ENCODE results near the gene NCKAP5L.
"Not testable (repeated sequence)": the region's sequence is repeated elsewhere in the genome, so short reads cannot be mapped to it uniquely, and the experiment has no call there.

The NCKAP5L gene

GRCh38 chr12:49866859-49867569 is 38.8 kb upstream of the NCKAP5L start:
- peak; percentile 45 to 56 for DNase-seq (ENCODE audit: low read depth in 1 of 2, low spot score in 1 of 2)

DNA sequence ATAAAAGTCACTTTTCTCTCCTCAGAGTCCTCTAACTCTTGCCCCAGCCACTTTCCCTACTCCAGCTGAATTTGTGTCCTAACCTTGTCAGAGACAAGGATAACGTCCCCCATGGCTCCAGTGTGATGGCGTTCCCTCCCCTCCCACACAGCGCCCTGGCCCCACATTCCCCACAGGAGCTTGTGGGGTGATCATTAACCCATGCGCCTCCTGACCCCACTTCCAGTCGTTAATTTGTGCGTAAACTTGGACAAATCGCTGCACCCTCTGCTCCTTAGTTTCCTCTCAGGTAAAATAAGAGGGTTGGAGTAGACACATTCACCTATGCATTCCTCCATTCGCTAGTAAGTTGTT is 37.5 kb upstream of the NCKAP5L start:
- no peak for DNase-seq (ENCODE audit: low read depth in 1 of 2, low spot score in 1 of 2)

DNA sequence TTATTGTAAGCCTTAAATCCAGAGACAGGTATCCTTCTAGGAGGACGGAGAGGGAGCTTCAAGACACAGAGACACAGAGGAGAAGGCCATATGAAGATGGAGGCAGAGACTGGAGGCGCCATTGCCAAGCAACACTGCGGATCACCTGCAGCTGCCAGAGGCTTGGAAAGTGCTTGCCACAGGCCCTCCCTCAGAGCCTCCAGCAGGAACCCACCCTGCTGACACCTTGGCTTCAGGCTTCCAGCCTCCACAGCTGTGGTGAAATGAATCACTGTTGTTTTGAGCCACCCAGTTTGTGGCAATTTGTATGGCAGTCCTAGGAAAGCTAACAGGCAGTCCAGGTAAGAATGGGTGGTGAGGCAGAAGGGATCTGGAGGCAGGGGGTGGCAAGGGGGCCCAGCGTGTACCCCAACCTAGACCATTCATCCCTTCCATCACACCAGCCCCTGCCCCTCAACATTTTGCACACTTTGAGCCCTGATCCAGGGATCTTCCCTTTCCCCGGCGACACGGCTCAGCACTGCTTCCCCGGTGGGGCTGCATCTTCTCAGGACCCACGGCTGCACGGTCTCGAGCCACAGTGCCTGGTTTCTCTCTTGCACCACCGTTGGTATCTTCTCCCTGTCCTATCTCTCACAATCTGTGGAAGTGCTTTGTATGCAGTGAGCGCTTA is 37.0 kb upstream of the NCKAP5L start:
- DNase-seq (ENCODE audit: low read depth in 1 of 2, low spot score in 1 of 2) = no peak

DNA sequence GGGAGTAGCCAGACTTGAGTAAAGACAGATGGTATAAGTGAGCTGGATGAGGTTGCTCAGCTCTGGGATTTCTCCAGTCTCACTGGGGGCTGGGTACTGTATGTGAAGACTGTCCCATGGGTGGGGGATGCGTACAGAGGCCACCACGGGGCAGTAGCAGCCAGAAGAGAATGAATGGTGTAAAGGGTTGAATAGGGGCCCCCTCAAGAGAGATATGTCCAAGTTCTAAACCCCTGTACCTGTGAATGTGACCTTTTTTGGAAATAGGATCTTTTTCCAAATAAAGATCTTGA is 36.5 kb upstream of the NCKAP5L start:
- DNase-seq (ENCODE audit: low read depth in 1 of 2, low spot score in 1 of 2) = no peak

DNA sequence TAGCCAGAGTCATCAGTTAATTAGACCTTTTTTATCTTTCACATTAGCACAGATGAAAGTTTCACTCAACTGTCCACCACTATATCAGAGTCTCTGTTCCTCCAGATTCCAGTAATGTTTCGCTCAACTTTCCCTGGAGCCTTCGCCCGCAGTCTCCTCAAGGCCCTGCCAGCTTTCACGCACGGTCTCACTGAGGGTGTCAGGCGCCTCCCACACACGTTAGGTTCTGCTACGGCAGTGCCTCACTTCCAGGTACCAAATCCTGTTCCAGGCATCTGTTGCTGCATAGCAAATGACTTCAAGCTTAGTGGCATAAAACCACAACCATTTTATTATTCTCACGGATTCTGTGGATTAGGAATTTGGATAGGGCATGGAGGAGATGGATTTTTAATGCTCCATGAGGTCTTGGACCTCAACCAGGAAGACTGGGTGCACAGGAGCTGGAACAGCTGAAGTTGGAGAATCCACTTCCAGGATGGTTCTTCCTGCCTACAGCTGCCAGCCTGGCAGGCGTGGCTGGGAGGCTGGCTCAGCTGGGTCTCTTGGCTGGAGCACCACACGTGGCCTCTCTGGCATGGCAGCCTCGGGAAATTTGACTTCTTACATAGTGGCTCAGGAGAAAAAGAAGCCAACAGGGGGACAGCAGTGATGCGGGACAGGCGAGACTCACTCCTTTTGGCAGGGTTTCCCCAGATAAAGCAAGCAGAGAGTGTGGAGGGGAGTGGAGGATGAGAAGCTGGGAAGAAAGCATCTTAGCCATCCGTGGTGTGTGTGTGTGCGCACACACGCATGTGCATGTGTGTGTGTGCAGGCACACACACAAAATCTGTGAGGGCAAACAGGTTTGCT is 36.0 kb upstream of the NCKAP5L start:
- no peak for DNase-seq (ENCODE audit: low read depth in 1 of 2, low spot score in 1 of 2)

DNA sequence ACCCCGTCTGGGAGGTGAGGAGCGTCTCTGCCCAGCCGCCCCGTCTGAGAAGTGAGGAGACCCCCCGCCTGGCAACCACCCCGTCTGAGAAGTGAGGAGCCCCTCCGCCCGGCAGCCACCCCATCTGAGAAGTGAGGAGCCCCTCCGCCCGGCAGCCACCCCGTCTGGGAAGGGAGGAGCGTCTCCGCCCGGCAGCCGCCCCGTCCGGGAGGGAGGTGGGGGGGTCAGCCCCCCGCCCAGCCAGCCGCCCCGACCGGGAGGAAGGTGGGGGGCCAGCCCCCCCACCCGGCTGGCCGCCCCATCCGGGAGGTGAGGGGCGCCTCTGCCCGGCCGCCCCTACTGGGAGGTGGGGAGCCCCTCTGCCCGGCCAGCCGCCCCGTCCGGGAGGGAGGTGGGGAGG is 32.7 kb upstream of the NCKAP5L start:
- not testable (repeated sequence) for DNase-seq (ENCODE audit: low read depth in 1 of 2, low spot score in 1 of 2)

GRCh38 chr12:49855890-49856289 is 27.7 kb upstream of the NCKAP5L start:
- not testable (repeated sequence) for DNase-seq (ENCODE audit: low read depth in 1 of 2, low spot score in 1 of 2)

DNA sequence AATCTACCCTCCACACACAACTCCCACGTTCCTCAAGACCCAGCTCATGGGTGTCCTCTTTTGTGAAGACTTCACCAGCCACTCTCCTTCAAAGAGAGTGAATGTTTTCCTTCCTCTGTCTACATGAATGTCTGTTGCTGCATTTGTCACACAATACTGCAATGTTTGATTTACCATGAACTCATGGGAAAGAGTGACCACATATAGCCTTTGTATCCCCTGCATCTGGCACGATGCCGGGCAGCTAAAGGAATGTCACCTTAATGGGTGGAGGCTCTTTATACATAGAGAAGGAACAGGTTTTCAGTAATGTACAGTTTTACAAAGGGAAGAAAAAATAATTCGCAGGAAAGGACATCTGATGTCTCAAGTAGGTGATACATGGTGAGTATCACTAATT is 26.8 kb upstream of the NCKAP5L start:
- no peak for DNase-seq (ENCODE audit: low read depth in 1 of 2, low spot score in 1 of 2)

- no peak for DNase-seq (ENCODE audit: low read depth in 1 of 2, low spot score in 1 of 2)
These were observed 25.5 kb upstream of the NCKAP5L start for GRCh38 chr12:49853671-49854070.

DNA sequence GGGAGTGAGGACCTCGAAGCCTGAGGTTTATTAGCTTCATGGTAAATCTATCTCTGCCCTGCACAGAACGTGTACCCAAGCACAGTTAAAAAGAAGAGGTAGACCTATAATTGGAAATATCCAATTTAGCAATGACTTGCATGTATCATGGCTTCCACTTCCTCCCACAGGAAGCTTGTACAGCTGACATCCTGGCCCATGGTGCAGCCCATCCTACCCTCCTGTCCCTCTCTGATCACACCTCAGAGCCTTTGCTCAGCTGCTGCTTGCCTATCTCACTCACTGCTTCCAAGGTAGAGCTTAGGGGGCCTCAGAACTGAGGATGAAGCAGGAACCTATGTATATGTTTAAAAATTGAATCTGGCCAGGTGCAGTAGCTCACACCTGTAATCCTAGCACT is 18.9 kb upstream of the NCKAP5L start:
- DNase-seq (ENCODE audit: low read depth in 1 of 2, low spot score in 1 of 2) = no peak

DNA sequence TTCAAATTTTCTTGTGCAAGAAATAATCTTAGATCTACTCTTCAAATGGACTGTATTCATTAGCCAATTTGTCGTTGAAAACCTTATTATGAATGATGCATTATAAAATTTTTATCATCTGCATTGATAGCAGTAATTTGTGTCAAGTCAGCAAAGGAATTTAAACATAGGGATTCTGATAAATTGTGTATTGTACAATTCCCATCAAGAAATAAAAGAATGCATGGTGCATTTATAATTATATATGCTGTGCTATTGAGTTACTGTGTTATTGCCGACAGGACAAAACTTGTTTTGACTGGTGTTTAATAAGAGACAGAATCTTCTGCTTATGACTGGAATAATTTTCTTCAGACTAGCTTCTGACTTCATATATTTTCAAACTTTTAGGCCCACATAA is 17.8 kb upstream of the NCKAP5L start:
- DNase-seq (ENCODE audit: low read depth in 1 of 2, low spot score in 1 of 2) = no peak

- no peak for DNase-seq (ENCODE audit: low read depth in 1 of 2, low spot score in 1 of 2)
These were observed 15.7 kb upstream of the NCKAP5L start for GRCh38 chr12:49843876-49844437.

DNA sequence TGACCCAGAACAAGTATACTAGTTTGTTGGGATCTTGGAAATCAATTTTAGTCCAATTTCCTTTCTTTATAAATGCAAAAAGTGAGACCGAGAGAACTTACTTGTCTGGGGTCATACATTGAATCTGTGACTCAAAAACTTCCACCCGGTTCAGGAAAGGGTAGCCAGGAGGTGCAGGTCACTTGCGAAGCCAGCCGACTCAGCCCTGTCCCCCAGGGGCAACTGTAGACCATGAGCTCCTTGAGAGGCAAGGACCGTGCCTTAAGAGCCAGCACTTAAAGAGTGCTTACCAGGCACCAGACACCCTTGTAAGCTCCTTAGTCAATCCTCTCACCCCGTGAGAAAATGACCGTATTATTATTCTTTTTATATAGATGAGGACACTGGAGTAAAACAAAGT is 15.2 kb upstream of the NCKAP5L start:
- no peak for DNase-seq (ENCODE audit: low read depth in 1 of 2, low spot score in 1 of 2)

DNA sequence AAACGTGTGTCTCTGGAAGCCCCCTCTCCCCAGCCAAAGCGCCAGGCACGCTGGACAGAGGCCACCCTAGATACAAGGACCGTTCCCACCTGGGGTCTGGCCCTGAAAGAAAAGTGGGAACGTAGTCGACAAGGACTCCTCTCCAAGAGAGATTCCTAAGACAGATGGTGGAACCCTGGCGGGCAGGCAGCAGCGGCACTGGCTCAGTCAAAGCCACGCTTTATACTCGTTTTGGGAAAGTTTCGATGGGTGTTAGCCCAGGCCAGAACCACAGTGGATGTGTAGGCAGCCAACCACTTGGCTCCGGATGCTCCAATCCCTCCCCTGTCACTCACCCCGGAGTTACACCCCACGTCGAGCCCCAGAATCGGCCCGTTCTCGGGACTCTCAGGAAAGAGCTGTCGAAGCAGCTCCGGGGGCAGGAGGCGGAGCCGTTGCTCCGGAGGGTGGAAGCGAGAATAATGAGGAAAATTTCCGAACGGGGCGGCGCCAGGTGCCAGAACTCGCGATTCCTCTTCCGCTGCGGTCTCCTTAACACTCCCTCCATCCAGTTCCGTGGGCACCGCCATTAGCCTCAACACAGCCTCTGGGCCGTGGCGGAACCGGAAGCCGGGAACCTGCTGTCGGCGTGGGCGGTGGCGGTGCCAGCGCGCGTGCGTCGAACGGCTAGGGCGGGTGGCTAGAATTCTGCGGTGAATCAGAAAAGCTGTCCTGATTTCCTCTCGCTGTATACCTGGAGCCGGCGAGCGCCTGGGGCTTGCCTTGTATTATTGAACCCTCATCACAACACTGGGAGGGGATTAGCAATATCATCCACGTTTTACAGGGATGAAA is 14.5 kb upstream of the NCKAP5L start, which contains the start of gene BCDIN3D:
BCDIN3D (minus strand) TSS at position 588 of the 834 bp plus-strand sequence; CDS start at position 569, 19 bp downstream.
- DNase-seq (ENCODE audit: low read depth in 1 of 2, low spot score in 1 of 2) = peak; percentile 86 to 89

- no peak for DNase-seq (ENCODE audit: low read depth in 1 of 2, low spot score in 1 of 2)
These were observed 10.9 kb upstream of the NCKAP5L start for GRCh38 chr12:49838973-49839633.

- no peak for DNase-seq (ENCODE audit: low read depth in 1 of 2, low spot score in 1 of 2)
These were observed 4.7 kb upstream of the NCKAP5L start for GRCh38 chr12:49832836-49833421.

- DNase-seq (ENCODE audit: low read depth in 1 of 2, low spot score in 1 of 2) = no peak
These were observed 3.5 kb upstream of the NCKAP5L start for GRCh38 chr12:49831717-49832116.

- DNase-seq (ENCODE audit: low read depth in 1 of 2, low spot score in 1 of 2) = peak in 1 of 2 donors; percentile 16
These were observed 663 bp downstream of the NCKAP5L start for GRCh38 chr12:49827401-49828099.

- DNase-seq (ENCODE audit: low read depth in 1 of 2, low spot score in 1 of 2) = no peak
These were observed 1.2 kb downstream of the NCKAP5L start for GRCh38 chr12:49827051-49827400.
